Naive thymus-derived CD4-positive, alpha-beta T cell (primary cell): ENCODE measurements around the gene ADA. TPM values are rescaled to one million over a fixed set of nuclear protein-coding genes. Genes with fewer than 3 reads are reported as not detected.

Source experiments
- ATAC-seq: fragments of 150-1000 bp; cut with Tn5 transposase; 2 replicates; pipeline ENCODE4 v1.10.0; 2021; ENCODE audit warnings: mild to moderate bottlenecking, moderate library complexity
- CTCF ChIA-PET: fragments of 350-600 bp; sonication (Branson Sonifier 250); formaldehyde crosslinking; loops from one replicate; lab custom pipeline; 2021; ENCODE audit warnings: antibody characterized with exemption; lab: Charles Lee
- POLR2A ChIA-PET: fragments of 350-600 bp; sonication (Branson Sonifier 250); formaldehyde crosslinking; loops from one replicate; lab custom pipeline; 2021; ENCODE audit warnings: antibody characterized with exemption, inconsistent platforms; lab: Charles Lee
- DNase-seq, 9 donors: peaks; one replicate each; pipeline versions ENCODE4 v3.0.0 to v3.0.0-alpha.2; 2020 to 2022; ENCODE audit warnings: mixed read lengths in 1 of 9
- H3K27ac ChIP-seq: one replicate; pipeline ENCODE4 v1.7.0; 2013; ENCODE audit warnings: mild to moderate bottlenecking, low read depth, low read length, moderate library complexity
- H3K27me3 ChIP-seq, 2 donors: one replicate each; pipeline ENCODE4 v1.7.0; 2013; ENCODE audit warnings: low read length in 2 of 2, mild to moderate bottlenecking in 2 of 2, moderate library complexity in 2 of 2; ENCODE audit not compliant: control insufficient read depth in 2 of 2, insufficient read depth in 2 of 2
- H3K36me3 ChIP-seq, 3 experiments: 1 replicate in 2 of 3; 2 replicates in 1 of 3; pipeline ENCODE4 v1.7.0; 2013; ENCODE audit warnings: low read length in 3 of 3, mild to moderate bottlenecking in 3 of 3, moderate library complexity in 1 of 3; ENCODE audit not compliant: insufficient read depth in 3 of 3, control insufficient read depth in 2 of 3
- H3K4me1 ChIP-seq, 2 donors: one replicate each; pipeline ENCODE4 v1.7.0; 2013; ENCODE audit warnings: low read length in 2 of 2, mild to moderate bottlenecking in 2 of 2, moderate library complexity in 1 of 2; ENCODE audit not compliant: control insufficient read depth in 2 of 2, insufficient read depth in 2 of 2
- H3K4me3 ChIP-seq: 2 replicates; pipeline ENCODE4 v1.7.0; 2013; ENCODE audit warnings: mild to moderate bottlenecking, low read length
- H3K9me3 ChIP-seq, 3 experiments: 1 replicate in 2 of 3; 2 replicates in 1 of 3; pipeline ENCODE4 v1.7.0; 2013; ENCODE audit warnings: low read length in 3 of 3; ENCODE audit not compliant: control insufficient read depth in 2 of 3
- H3K27ac Mint-ChIP-seq, 9 donors: one replicate each; pipeline ENCODE4 v1.8.0; 2020 to 2022; ENCODE audit warnings: mixed read lengths in 9 of 9, mild to moderate bottlenecking in 8 of 9, moderate library complexity in 5 of 9, inconsistent platforms in 2 of 9
- H3K27me3 Mint-ChIP-seq, 5 donors: one replicate each; pipeline ENCODE4 v1.8.0; 2021 to 2022; ENCODE audit warnings: mixed read lengths in 5 of 5, mild to moderate bottlenecking in 1 of 5
- H3K36me3 Mint-ChIP-seq, 5 donors: one replicate each; pipeline ENCODE4 v1.8.0; 2020 to 2022; ENCODE audit warnings: mixed read lengths in 5 of 5, mild to moderate bottlenecking in 3 of 5, inconsistent platforms in 1 of 5
- H3K4me1 Mint-ChIP-seq, 7 donors: one replicate each; pipeline ENCODE4 v1.8.0; 2020 to 2022; ENCODE audit warnings: mixed read lengths in 7 of 7, mild to moderate bottlenecking in 3 of 7, inconsistent platforms in 1 of 7
- H3K4me3 Mint-ChIP-seq, 10 donors: one replicate each; pipeline ENCODE4 v1.8.0; 2020 to 2022; ENCODE audit warnings: mild to moderate bottlenecking in 10 of 10, mixed read lengths in 10 of 10, moderate library complexity in 6 of 10, inconsistent platforms in 2 of 10
- H3K9me3 Mint-ChIP-seq, 11 donors: one replicate each; pipeline ENCODE4 v1.8.0; 2020 to 2022; ENCODE audit warnings: mixed read lengths in 11 of 11, mild to moderate bottlenecking in 4 of 11, inconsistent platforms in 1 of 11, moderate library complexity in 1 of 11
- intact Hi-C, 2 donors: fragments of 100-400 bp; cut with micrococcal nuclease; formaldehyde crosslinking; loops; one replicate each; pipeline ENCODE4 v1.15.1; 2023
- polyA plus RNA-seq, 2 donors: library from polyadenylated mRNA; unstranded; fragments of 300-500 nt; fragmentation: Illumina TruSeq; gene quantifications; one replicate each; pipeline ENCODE4 v1.2.3, GENCODE V29; 2021
- total RNA-seq, 6 experiments: library from RNA in 5 of 6; stranded (reverse) in 5 of 6; gene quantifications; 1 replicate in 5 of 6; 2 replicates in 1 of 6; pipeline ENCODE4 v1.2.3 and lab custom pipeline; 2021 to 2026

ADA gene
- total and polyA plus RNA-seq, 7 experiments from 2014 or later = 26.1 to 103 (median 35.2) TPM

- H3K36me3 ChIP-seq = no peaks in the 10 kb centered on the region
- intact Hi-C loops = no loop called here
- ATAC-seq = peak; percentile 44
- H3K36me3 Mint-ChIP-seq = peaks cover 0 to 2% (median 0%) of the 10 kb centered on the region in 5 donors
- POLR2A ChIA-PET = interaction anchor here (0.8 kb wide), 1 partner anchor 59 kb away, joined by 3 read pairs; no protein-coding TSS in a partner anchor
- no peak overlapping the region for H3K4me3 Mint-ChIP-seq
- peaks cover 0 to 21% (median 5%) of the 10 kb centered on the region in 7 donors for H3K4me1 Mint-ChIP-seq
- H3K4me1 ChIP-seq = no peaks in the 10 kb centered on the region
- no peak overlapping the region for H3K4me3 ChIP-seq
- no peaks in the 10 kb centered on the region for H3K9me3 ChIP-seq
- CTCF ChIA-PET = interaction anchor here (1.0 kb wide), 1 partner anchor 19 kb away, joined by 3 read pairs; no protein-coding TSS in a partner anchor
- no peak for DNase-seq
- H3K27me3 Mint-ChIP-seq = no peaks in the 10 kb centered on the region
- H3K27me3 ChIP-seq = no peaks in the 10 kb centered on the region
- H3K27ac ChIP-seq = no peak overlapping the region
- no peak overlapping the region for H3K27ac Mint-ChIP-seq
- peaks cover 0 to 2% (median 0%) of the 10 kb centered on the region in 11 donors for H3K9me3 Mint-ChIP-seq
These were observed 72.0 kb downstream of the ADA start for GRCh38 chr20:44579313-44580081.

GRCh38 chr20:44576297-44576696 is 75.2 kb downstream of the ADA start:
- ATAC-seq (peak; percentile 69), DNase-seq (peak in 3 of 9 donors; percentile 3 to 27 (median 4))
- H3K27me3 Mint-ChIP-seq = no peaks in the 10 kb centered on the region
- CTCF ChIA-PET = no interaction called here
- Histone ChIP-seq H3K36me3 (no peaks in the 10 kb centered on the region), H3K9me3 (no peaks in the 10 kb centered on the region), H3K27ac (no peak overlapping the region), H3K4me3 (no peak overlapping the region), H3K27me3 (no peaks in the 10 kb centered on the region), H3K4me1 (peaks cover 0 to 4% of the 10 kb centered on the region in 2 donors)
- H3K36me3 Mint-ChIP-seq = peaks cover 0 to 2% (median 0%) of the 10 kb centered on the region in 5 donors
- no peak overlapping the region for H3K4me3 Mint-ChIP-seq
- H3K27ac Mint-ChIP-seq = peak overlapping the region in 3 of 9 donors; percentile 6 to 68 (median 51)
- peaks cover 0 to 30% (median 11%) of the 10 kb centered on the region in 7 donors for H3K4me1 Mint-ChIP-seq
- POLR2A ChIA-PET = interaction anchor here (0.6 kb wide), 2 partner anchors 43 to 538 kb away, joined by 3 read pairs; no protein-coding TSS in a partner anchor
- intact Hi-C loops = loop anchor here in 1 of 2 donors (1.0 kb wide), 2 partner anchors 34 to 157 kb away; no protein-coding TSS in a partner anchor
- peaks cover 0 to 2% (median 0%) of the 10 kb centered on the region in 11 donors for H3K9me3 Mint-ChIP-seq

- intact Hi-C loops = loop anchor here in 1 of 2 donors (5.0 kb wide), 1 partner anchor 42 kb away; no protein-coding TSS in a partner anchor
- H3K27me3 Mint-ChIP-seq = no peaks in the 10 kb centered on the region
- Histone ChIP-seq H3K9me3 (no peaks in the 10 kb centered on the region), H3K4me3 (no peak overlapping the region), H3K36me3 (no peaks in the 10 kb centered on the region), H3K27me3 (no peaks in the 10 kb centered on the region), H3K27ac (no peak overlapping the region), H3K4me1 (peaks cover 0 to 4% of the 10 kb centered on the region in 2 donors)
- ATAC-seq (no peak), DNase-seq (no peak)
- CTCF ChIA-PET = interaction anchor here (0.6 kb wide), 1 partner anchor 94 kb away, joined by 3 read pairs; no protein-coding TSS in a partner anchor
- peak overlapping the region in 1 of 9 donors; percentile 11 for H3K27ac Mint-ChIP-seq
- peaks cover 0 to 2% (median 0%) of the 10 kb centered on the region in 11 donors for H3K9me3 Mint-ChIP-seq
- POLR2A ChIA-PET = interaction anchor here (0.6 kb wide), 1 partner anchor 553 kb away, joined by 3 read pairs; no protein-coding TSS in a partner anchor
- H3K4me1 Mint-ChIP-seq = peaks cover 0 to 32% (median 17%) of the 10 kb centered on the region in 7 donors
- peaks cover 0 to 2% (median 0%) of the 10 kb centered on the region in 5 donors for H3K36me3 Mint-ChIP-seq
- no peak overlapping the region for H3K4me3 Mint-ChIP-seq
These were observed 77.1 kb downstream of the ADA start for GRCh38 chr20:44574372-44574771.

GRCh38 chr20:44573501-44573869 is 78.0 kb downstream of the ADA start:
- intact Hi-C loops = loop anchor here in 1 of 2 donors (5.0 kb wide), 1 partner anchor 41 kb away; no protein-coding TSS in a partner anchor
- Histone ChIP-seq H3K4me3 (no peak overlapping the region), H3K27ac (no peak overlapping the region), H3K36me3 (no peaks in the 10 kb centered on the region), H3K9me3 (no peaks in the 10 kb centered on the region), H3K27me3 (no peaks in the 10 kb centered on the region), H3K4me1 (peaks cover 0 to 4% of the 10 kb centered on the region in 2 donors)
- Mint-ChIP-seq H3K9me3 (peaks cover 0 to 2% (median 0%) of the 10 kb centered on the region in 11 donors), H3K36me3 (peaks cover 0 to 2% (median 0%) of the 10 kb centered on the region in 5 donors), H3K27me3 (no peaks in the 10 kb centered on the region), H3K4me1 (peaks cover 0 to 32% (median 17%) of the 10 kb centered on the region in 7 donors), H3K27ac (peak overlapping the region in 1 of 9 donors; percentile 11), H3K4me3 (no peak overlapping the region)
- ChIA-PET CTCF (no interaction called here), POLR2A (no interaction called here)
- DNase-seq (no peak), ATAC-seq (no peak)

- no peaks in the 10 kb centered on the region for H3K36me3 ChIP-seq
- H3K27me3 ChIP-seq = no peaks in the 10 kb centered on the region
- ChIA-PET CTCF (no interaction called here), POLR2A (no interaction called here)
- Mint-ChIP-seq H3K36me3 (no peaks in the 10 kb centered on the region), H3K9me3 (peaks cover 0 to 2% (median 0%) of the 10 kb centered on the region in 11 donors), H3K4me1 (peaks cover 0 to 32% (median 17%) of the 10 kb centered on the region in 7 donors), H3K27ac (peak overlapping the region in 4 of 9 donors; percentile 22 to 65 (median 28)), H3K4me3 (no peak overlapping the region), H3K27me3 (no peaks in the 10 kb centered on the region)
- peaks cover 0 to 4% of the 10 kb centered on the region in 2 donors for H3K4me1 ChIP-seq
- intact Hi-C loops = loop anchor here in 1 of 2 donors (5.0 kb wide), 1 partner anchor 41 kb away; no protein-coding TSS in a partner anchor
- no peak for ATAC-seq
- H3K27ac ChIP-seq = no peak overlapping the region
- H3K9me3 ChIP-seq = no peaks in the 10 kb centered on the region
- no peak overlapping the region for H3K4me3 ChIP-seq
- no peak for DNase-seq
These were observed 78.7 kb downstream of the ADA start for GRCh38 chr20:44572551-44573500.
